HG02588 (cell line): ENCODE results near the gene KIFAP3.
"Not testable (repeated sequence)": the region's sequence is repeated elsewhere in the genome, so short reads cannot be mapped to it uniquely, and the experiment has no call there.

Experiments used
- ATAC-seq: cut with Tn5 transposase; IDR thresholded peaks from one replicate; pipeline ENCODE4 v1.9.1; 2021; ENCODE audit warnings: mild to moderate bottlenecking, moderate library complexity; ENCODE audit not compliant: unreplicated experiment

The KIFAP3 gene

GRCh38 chr1:170074250-170075157 is at the start of gene KIFAP3:
Gene KIFAP3 (minus strand): TSS chr1:170074695. CDS start chr1:170074467, 228 bp downstream.
- ATAC-seq: peak; percentile 99

GRCh38 chr1:170122366-170122765 is 47.9 kb upstream of the KIFAP3 start:
- no peak for ATAC-seq

GRCh38 chr1:170114906-170115305 is 40.4 kb upstream of the KIFAP3 start:
- ATAC-seq: no peak

GRCh38 chr1:170113140-170113539 is 38.6 kb upstream of the KIFAP3 start:
- ATAC-seq: not testable (repeated sequence)

GRCh38 chr1:170097449-170097948 is 23.0 kb upstream of the KIFAP3 start:
- no peak for ATAC-seq

GRCh38 chr1:170096806-170097340 is 22.4 kb upstream of the KIFAP3 start:
- no peak for ATAC-seq

- no peak for ATAC-seq
Measured at GRCh38 chr1:170095976-170096748, 21.7 kb upstream of the KIFAP3 start.

- not testable (repeated sequence) for ATAC-seq
Measured at GRCh38 chr1:170094697-170095616, 20.5 kb upstream of the KIFAP3 start.

GRCh38 chr1:170086399-170087032 is 12.0 kb upstream of the KIFAP3 start:
- ATAC-seq: no peak

- ATAC-seq: no peak
Measured at GRCh38 chr1:170085091-170085490, 10.6 kb upstream of the KIFAP3 start.

GRCh38 chr1:170078610-170079189 is 4.2 kb upstream of the KIFAP3 start:
- ATAC-seq: no peak

GRCh38 chr1:170077926-170078325 is 3.4 kb upstream of the KIFAP3 start:
- no peak for ATAC-seq

- ATAC-seq: not testable (repeated sequence)
Measured at GRCh38 chr1:170076952-170077351, 2.5 kb upstream of the KIFAP3 start.

GRCh38 chr1:170076199-170076598 is 1.7 kb upstream of the KIFAP3 start:
- no peak for ATAC-seq

GRCh38 chr1:170075186-170075585 is 691 bp upstream of the KIFAP3 start:
- no peak for ATAC-seq

- no peak for ATAC-seq
Measured at GRCh38 chr1:170073893-170074249, 624 bp downstream of the KIFAP3 start.

GRCh38 chr1:170071378-170071777 is 3.1 kb downstream of the KIFAP3 start:
- no peak for ATAC-seq

- ATAC-seq: no peak
Measured at GRCh38 chr1:170068923-170069322, 5.6 kb downstream of the KIFAP3 start.

GRCh38 chr1:170067253-170067819 is 7.2 kb downstream of the KIFAP3 start:
- peak; percentile 52 for ATAC-seq
